Measurements from ENCODE around the gene COX6B2.

DNA sequence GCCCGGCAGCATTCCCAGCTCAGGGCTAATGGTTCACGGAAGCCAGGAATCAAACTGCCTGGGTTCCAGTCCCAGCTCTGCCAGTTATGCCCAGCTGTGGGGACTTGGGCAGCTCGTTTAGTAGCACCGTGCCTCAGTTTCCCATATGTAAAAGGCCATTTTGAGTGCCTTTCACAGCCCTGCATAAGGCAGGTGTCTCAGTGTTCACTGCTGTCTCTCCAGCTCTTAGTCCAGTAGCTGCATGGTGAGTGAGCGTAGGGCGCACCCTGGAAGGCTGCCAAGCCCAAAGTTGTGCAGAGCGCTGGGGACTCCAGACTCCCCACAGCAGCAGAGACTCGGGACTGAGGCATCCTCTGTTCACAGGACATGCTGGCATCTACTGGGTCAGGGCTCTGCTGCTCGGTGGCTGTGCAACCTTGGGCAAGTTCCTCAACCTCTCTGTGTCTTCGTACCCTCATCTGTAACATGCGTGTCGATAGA lies 36.7 kb upstream of the COX6B2 start:
- TF ChIP-seq POLR2A (IDR thresholded peaks at IDR 0.05): no peak
- TF ChIP-seq, protein P1, sequence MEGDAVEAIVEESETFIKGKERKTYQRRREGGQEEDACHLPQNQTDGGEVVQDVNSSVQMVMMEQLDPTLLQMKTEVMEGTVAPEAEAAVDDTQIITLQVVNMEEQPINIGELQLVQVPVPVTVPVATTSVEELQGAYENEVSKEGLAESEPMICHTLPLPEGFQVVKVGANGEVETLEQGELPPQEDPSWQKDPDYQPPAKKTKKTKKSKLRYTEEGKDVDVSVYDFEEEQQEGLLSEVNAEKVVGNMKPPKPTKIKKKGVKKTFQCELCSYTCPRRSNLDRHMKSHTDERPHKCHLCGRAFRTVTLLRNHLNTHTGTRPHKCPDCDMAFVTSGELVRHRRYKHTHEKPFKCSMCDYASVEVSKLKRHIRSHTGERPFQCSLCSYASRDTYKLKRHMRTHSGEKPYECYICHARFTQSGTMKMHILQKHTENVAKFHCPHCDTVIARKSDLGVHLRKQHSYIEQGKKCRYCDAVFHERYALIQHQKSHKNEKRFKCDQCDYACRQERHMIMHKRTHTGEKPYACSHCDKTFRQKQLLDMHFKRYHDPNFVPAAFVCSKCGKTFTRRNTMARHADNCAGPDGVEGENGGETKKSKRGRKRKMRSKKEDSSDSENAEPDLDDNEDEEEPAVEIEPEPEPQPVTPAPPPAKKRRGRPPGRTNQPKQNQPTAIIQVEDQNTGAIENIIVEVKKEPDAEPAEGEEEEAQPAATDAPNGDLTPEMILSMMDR (IDR thresholded peaks at IDR 0.05): no peak
- TF ChIP-seq POLR2AphosphoS5 (IDR thresholded peaks at IDR 0.05; ENCODE audit: insufficient read depth in 1 of 2, low read depth in 1 of 2): no peak

Data from vagina (tissue), 2 donors.